UCSD-AML1 (cell line): ENCODE data around the gene PMM1.
"Not testable (repeated sequence)": the region's sequence is repeated elsewhere in the genome, so short reads cannot be mapped to it uniquely, and the experiment has no call there.

ENCODE experiments used
- DNase-seq: peaks from one replicate; lab custom pipeline; 2025; ENCODE audit not compliant: unreplicated experiment; lab: John Stamatoyannopoulos, UW

Gene PMM1

GRCh38 chr22:41589391-41590241, at the start of gene PMM1:
PMM1 (minus strand) TSS chr22:41589840; CDS start chr22:41589805, 35 bp downstream.
- DNase-seq, result peak; percentile 100

- no peak for DNase-seq
Measured at GRCh38 chr22:41638748-41639147, 49.1 kb upstream of the PMM1 start.

GRCh38 chr22:41638124-41638523, 48.5 kb upstream of the PMM1 start:
- DNase-seq, result no peak

GRCh38 chr22:41637623-41638022, 48.0 kb upstream of the PMM1 start:
- DNase-seq, result not testable (repeated sequence)

GRCh38 chr22:41636467-41636866, 46.8 kb upstream of the PMM1 start:
- DNase-seq, result no peak

- not testable (repeated sequence) for DNase-seq
Measured at GRCh38 chr22:41634610-41635009, 45.0 kb upstream of the PMM1 start.

- not testable (repeated sequence) for DNase-seq
Measured at GRCh38 chr22:41631615-41632014, 42.0 kb upstream of the PMM1 start.

GRCh38 chr22:41631115-41631514, 41.5 kb upstream of the PMM1 start:
- not testable (repeated sequence) for DNase-seq

GRCh38 chr22:41625577-41625976, 35.9 kb upstream of the PMM1 start:
- no peak for DNase-seq

- DNase-seq, result no peak
Measured at GRCh38 chr22:41621911-41622179, 32.2 kb upstream of the PMM1 start.

- peak; percentile 100 for DNase-seq
Measured at GRCh38 chr22:41621099-41621910, 31.7 kb upstream of the PMM1 start, which contains the start of gene XRCC6. XRCC6 (plus strand) TSS chr22:41621295; CDS start chr22:41622005, 710 bp downstream.

- no peak for DNase-seq
Measured at GRCh38 chr22:41620589-41621098, 31.0 kb upstream of the PMM1 start, which contains the start of gene DESI1. DESI1 (minus strand) TSS chr22:41621043; CDS start chr22:41620839, 204 bp downstream.

GRCh38 chr22:41619979-41620588, 30.4 kb upstream of the PMM1 start:
- peak; percentile 39 for DNase-seq

- no peak for DNase-seq
Measured at GRCh38 chr22:41613456-41613855, 23.8 kb upstream of the PMM1 start.

GRCh38 chr22:41612603-41613306, 23.1 kb upstream of the PMM1 start:
- DNase-seq, result no peak

- DNase-seq, result no peak
Measured at GRCh38 chr22:41608386-41608785, 18.7 kb upstream of the PMM1 start.

- DNase-seq, result no peak
Measured at GRCh38 chr22:41603873-41604332, 14.3 kb upstream of the PMM1 start.

GRCh38 chr22:41600976-41601375, 11.3 kb upstream of the PMM1 start:
- DNase-seq, result no peak

GRCh38 chr22:41598891-41599635, 9.4 kb upstream of the PMM1 start:
- DNase-seq, result no peak

GRCh38 chr22:41598081-41598480, 8.4 kb upstream of the PMM1 start:
- DNase-seq, result no peak
